Adrenal gland (tissue), 12 donors: ENCODE results near the gene GTPBP3. TPM values are rescaled to one million over a fixed set of nuclear protein-coding genes. Genes with fewer than 3 reads are reported as not detected.

Experiments used
- DNase-seq, 7 donors: peaks; one replicate each; pipeline ENCODE4 v3.0.0-alpha.2; 2019 to 2020
- H3K27ac ChIP-seq, 5 donors: fragments of 200-600 bp; sonication (generic) in 4 of 5; 1 replicate in 3 of 5; 2 replicates in 2 of 5; pipeline versions ENCODE4 v1.5.1 to v1.8.0; 2016 to 2020; ENCODE audit warnings: mild to moderate bottlenecking in 1 of 5
- H3K27me3 ChIP-seq: fragments of 200-600 bp; 2 replicates; pipeline ENCODE4 v1.8.0; 2021
- H3K36me3 ChIP-seq, 2 donors: fragments of 200-600 bp; replicated peaks in 1 of 2; 1 replicate in 1 of 2; 2 replicates in 1 of 2; pipeline versions ENCODE4 v1.5.1 to v1.8.0; 2018 to 2022
- H3K4me1 ChIP-seq, 2 donors: fragments of 200-600 bp; replicated peaks in 1 of 2; 1 replicate in 1 of 2; 2 replicates in 1 of 2; pipeline versions ENCODE4 v1.5.1 to v1.8.0; 2018 to 2021
- H3K4me3 ChIP-seq, 4 donors: fragments of 200-600 bp; sonication (generic) in 3 of 4; one replicate each; pipeline ENCODE4 v1.5.1; 2016 to 2018
- H3K9me3 ChIP-seq, 3 donors: fragments of 200-600 bp; sonication (generic) in 1 of 3; replicated peaks in 1 of 3; 1 replicate in 2 of 3; 2 replicates in 1 of 3; pipeline versions ENCODE4 v1.5.1 to v1.8.0; 2016 to 2021
- POLR2A ChIP-seq, 2 donors: fragments of 450-650 bp; IDR thresholded peaks; one replicate each; pipeline ENCODE4 v1.6.1; 2017; ENCODE audit warnings: antibody characterized with exemption in 2 of 2, mild to moderate bottlenecking in 2 of 2, moderate library complexity in 1 of 2
- WGBS, 4 donors: extraction: QIAGEN DNeasy Blood & Tissue Kit in 2 of 4; methylation state at CpG; one replicate each; pipeline versions ENCODE4 v1.1.5 to v1.1.7; 2013 to 2017; 5-methylcytosine and 5-hydroxymethylcytosine counted together
- intact Hi-C, 2 donors: fragments of 100-400 bp; cut with DNase I; formaldehyde crosslinking; loops; one replicate each; pipeline versions ENCODE4 v1.14.1 to v1.15.0; 2022 to 2023
- polyA plus RNA-seq, 3 donors: library from polyadenylated mRNA; stranded (reverse); fragments of 200-250 nt in 2 of 3; fragments of 350-450 nt in 1 of 3; fragmentation: Illumina TruSeq in 1 of 3; extraction: RNeasy Lipid Tissue Mini Kit (QIAGEN cat#74804) in 1 of 3; gene quantifications; one replicate each; pipeline ENCODE4 v1.2.3, GENCODE V29; 2013 to 2014
- total RNA-seq, 9 donors: library from RNA; depleted of rRNA in 4 of 9; stranded (reverse); fragments of >200 nt in 4 of 9; fragments of 120-200 nt in 1 of 9; fragmentation: NEBNext Ultra II Directional in 1 of 9; extraction: Animal tissue kit (Norgen Biotek cat#: 25700) in 1 of 9; gene quantifications; one replicate each; pipeline versions ENCODE4 v1.1.0 to v1.2.4, GENCODE V29; 2013 to 2023
- TF ChIP-seq, protein P1 (sequence below), 6 experiments: fragments of 450-650 bp in 4 of 6; fragments of 200-600 bp in 2 of 6; sonication (generic) in 1 of 6; IDR thresholded peaks; 1 replicate in 5 of 6; 2 replicates in 1 of 6; pipeline versions ENCODE4 v1.5.1 to v1.8.0; 2016 to 2021; ENCODE audit warnings: antibody characterized with exemption in 6 of 6, mild to moderate bottlenecking in 2 of 6, moderate library complexity in 1 of 6
- donor health status: healthy with polysubstance abuse.
- donor health status: Bipolar disorder and iron deficiency.
- donor health status: DM: yes; HTN: yes; CAD: no.
- donor health status: DM: no; HTN: no; CAD: no.
- donor health status: DM: no; HTN: no; CAD: no.
- donor health status: DM: yes; HTN: yes; CAD: no.

GTPBP3 gene
- total and polyA plus RNA-seq, 12 donors: 5.5 to 50.4 (median 23.8) TPM

DNA sequence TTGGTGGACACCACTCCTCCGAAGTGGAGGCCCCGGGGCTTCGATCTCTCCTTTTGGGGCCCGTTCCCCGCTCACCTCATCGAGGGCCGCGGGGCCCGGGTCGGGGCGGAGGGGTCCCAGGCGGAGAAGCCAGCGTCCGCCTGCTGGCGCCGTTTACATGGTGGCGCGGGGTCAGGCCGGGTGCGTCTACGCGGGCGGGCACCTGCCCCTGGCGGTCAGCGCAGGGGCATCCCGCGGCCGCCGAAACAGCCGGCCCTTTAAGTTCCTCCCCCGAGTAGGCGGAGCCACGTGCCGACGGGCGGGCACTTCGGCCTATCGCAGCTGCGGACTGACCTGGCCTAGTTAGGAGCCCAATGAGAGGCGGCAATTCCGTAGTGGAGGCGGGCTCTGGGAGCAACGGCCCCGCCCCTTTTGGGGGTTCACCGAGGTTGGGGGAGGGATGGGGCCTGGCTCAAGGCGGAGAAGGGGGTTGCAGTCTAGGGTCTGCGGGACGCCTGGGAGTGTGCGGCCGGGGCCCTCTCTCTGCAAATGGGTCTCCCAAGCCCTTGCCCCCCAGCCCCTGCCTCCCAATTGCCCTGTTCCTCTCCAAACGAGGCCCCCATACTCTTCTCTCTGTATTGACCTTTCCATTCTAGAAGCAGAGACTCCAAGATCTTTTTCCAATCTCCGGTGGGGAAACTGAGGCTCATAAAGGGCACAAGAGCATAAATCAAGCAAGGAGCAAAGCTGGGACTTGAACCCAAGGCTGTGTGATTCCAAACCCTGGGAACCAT lies 34.0 kb upstream of the GTPBP3 start, which contains the start of gene ABHD8:
ABHD8 (minus strand) TSS at position 259 of the 773 bp plus-strand sequence. CDS start 1,809 bp downstream, outside the sequence.
- Histone ChIP-seq H3K36me3 (no peaks in the 10 kb centered on the region), H3K4me1 (peaks cover 33 to 47% of the 10 kb centered on the region in 2 donors), H3K9me3 (no peaks in the 10 kb centered on the region), H3K4me3 (peak within 1 kb of the TSS; percentile 35 to 90 (median 70)), H3K27me3 (no peaks in the 10 kb centered on the region), H3K27ac (peak within 1 kb of the TSS; percentile 62 to 95 (median 89))
- intact Hi-C loops: loop anchor here in 1 of 2 donors (10.0 kb wide), 1 partner anchor 81 kb away; no protein-coding TSS in a partner anchor
- WGBS, 4 donors: 1 to 3% (median 1%) methylated on average over 10 to 52 of the region's 52 CpGs
- DNase-seq: peak; percentile 98 to 99 (median 98)
- TF ChIP-seq, protein P1, sequence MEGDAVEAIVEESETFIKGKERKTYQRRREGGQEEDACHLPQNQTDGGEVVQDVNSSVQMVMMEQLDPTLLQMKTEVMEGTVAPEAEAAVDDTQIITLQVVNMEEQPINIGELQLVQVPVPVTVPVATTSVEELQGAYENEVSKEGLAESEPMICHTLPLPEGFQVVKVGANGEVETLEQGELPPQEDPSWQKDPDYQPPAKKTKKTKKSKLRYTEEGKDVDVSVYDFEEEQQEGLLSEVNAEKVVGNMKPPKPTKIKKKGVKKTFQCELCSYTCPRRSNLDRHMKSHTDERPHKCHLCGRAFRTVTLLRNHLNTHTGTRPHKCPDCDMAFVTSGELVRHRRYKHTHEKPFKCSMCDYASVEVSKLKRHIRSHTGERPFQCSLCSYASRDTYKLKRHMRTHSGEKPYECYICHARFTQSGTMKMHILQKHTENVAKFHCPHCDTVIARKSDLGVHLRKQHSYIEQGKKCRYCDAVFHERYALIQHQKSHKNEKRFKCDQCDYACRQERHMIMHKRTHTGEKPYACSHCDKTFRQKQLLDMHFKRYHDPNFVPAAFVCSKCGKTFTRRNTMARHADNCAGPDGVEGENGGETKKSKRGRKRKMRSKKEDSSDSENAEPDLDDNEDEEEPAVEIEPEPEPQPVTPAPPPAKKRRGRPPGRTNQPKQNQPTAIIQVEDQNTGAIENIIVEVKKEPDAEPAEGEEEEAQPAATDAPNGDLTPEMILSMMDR (IDR thresholded peaks at IDR 0.05): peak; percentile 42 to 88 (median 65)
- TF ChIP-seq POLR2A (IDR thresholded peaks at IDR 0.05): peak; percentile 48 to 79

GRCh38 chr19:17303940-17304267 lies 33.4 kb upstream of the GTPBP3 start:
- Histone ChIP-seq H3K4me3 (peak overlapping the region in 1 of 4 donors; percentile 90), H3K27ac (peak overlapping the region; percentile 62 to 95 (median 89)), H3K9me3 (no peaks in the 10 kb centered on the region), H3K4me1 (peaks cover 33 to 47% of the 10 kb centered on the region in 2 donors), H3K27me3 (no peaks in the 10 kb centered on the region), H3K36me3 (no peaks in the 10 kb centered on the region)
- intact Hi-C loops: loop anchor here in 1 of 2 donors (10.0 kb wide), 1 partner anchor 81 kb away; no protein-coding TSS in a partner anchor
- TF ChIP-seq POLR2A (IDR thresholded peaks at IDR 0.05): no peak
- WGBS, 4 donors: 35 to 73% (median 46%) methylated on average over 9 to 12 of the region's 12 CpGs
- DNase-seq: peak in 5 of 7 donors; percentile 59 to 67 (median 63)

GRCh38 chr19:17304386-17305215 lies 32.8 kb upstream of the GTPBP3 start:
- intact Hi-C loops: loop anchor here in 1 of 2 donors (10.0 kb wide), 1 partner anchor 80 kb away; no protein-coding TSS in a partner anchor
- H3K27ac ChIP-seq: peak overlapping the region; percentile 64 to 95 (median 89)
- H3K36me3 ChIP-seq: no peaks in the 10 kb centered on the region
- peaks cover 33 to 47% of the 10 kb centered on the region in 2 donors for H3K4me1 ChIP-seq
- TF ChIP-seq, protein P1 (IDR thresholded peaks at IDR 0.05): no peak
- no peak for TF ChIP-seq POLR2A (IDR thresholded peaks at IDR 0.05)
- H3K9me3 ChIP-seq: no peaks in the 10 kb centered on the region
- H3K27me3 ChIP-seq: no peaks in the 10 kb centered on the region
- DNase-seq: peak in 4 of 7 donors; percentile 49 to 69 (median 58)
- no peak overlapping the region for H3K4me3 ChIP-seq
- 33 to 51% (median 45%) methylated on average over 10 to 12 of the region's 12 CpGs for WGBS, 4 donors

GRCh38 chr19:17305216-17305516 lies 32.2 kb upstream of the GTPBP3 start:
- Histone ChIP-seq H3K36me3 (no peaks in the 10 kb centered on the region), H3K4me3 (peak overlapping the region in 1 of 4 donors; percentile 75), H3K27ac (peak overlapping the region; percentile 81 to 97 (median 90)), H3K4me1 (peaks cover 37 to 51% of the 10 kb centered on the region in 2 donors), H3K27me3 (no peaks in the 10 kb centered on the region), H3K9me3 (no peaks in the 10 kb centered on the region)
- intact Hi-C loops: loop anchor here in 1 of 2 donors (10.0 kb wide), 1 partner anchor 80 kb away; no protein-coding TSS in a partner anchor
- DNase-seq: no peak
- TF ChIP-seq POLR2A (IDR thresholded peaks at IDR 0.05): no peak
- TF ChIP-seq, protein P1 (IDR thresholded peaks at IDR 0.05): no peak
- WGBS, 4 donors: 0 to 1% (median 0%) methylated on average over 4 to 7 of the region's 7 CpGs
